ENCODE results near the gene LIPC. TPM values are rescaled to one million over a fixed set of nuclear protein-coding genes. Genes with fewer than 3 reads are reported as not detected.

Gene LIPC
- total RNA-seq, 1 donor from 2014 or later, result 0.64 TPM

DNA sequence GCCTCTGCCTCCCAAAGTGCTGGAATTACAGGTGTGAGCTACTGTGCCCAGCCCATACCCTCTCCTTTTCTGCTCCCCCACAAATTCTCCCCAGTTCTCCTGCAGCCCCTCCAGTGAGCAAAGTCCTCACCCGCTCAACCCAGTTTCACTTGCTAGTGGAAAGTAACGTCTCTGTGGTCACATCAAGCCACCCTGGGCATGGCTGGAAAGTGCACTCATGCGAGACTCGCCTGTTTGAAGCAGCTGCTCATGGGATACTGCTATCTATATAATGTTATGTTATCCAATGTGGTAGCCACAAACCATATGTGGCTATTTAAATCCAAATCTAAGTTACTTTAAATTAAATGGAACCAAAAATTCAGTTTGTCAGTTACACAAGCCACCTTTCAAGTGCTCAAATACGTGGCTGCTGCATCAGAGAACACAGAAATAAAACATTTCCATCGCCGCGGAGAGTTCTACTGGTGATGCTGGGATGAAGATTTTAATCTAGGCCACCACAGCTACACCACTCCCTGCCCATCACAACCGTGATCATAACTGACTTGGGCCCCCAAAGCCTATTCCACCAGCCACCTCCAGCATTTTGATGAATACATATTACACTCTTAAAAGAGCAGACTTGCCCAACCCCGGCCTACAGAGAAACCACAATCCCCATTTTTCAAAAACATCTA lies 119.4 kb downstream of the LIPC start:
- Histone ChIP-seq H3K4me3 (no peak overlapping the region), H3K4me1 (peaks cover 14% of the 10 kb centered on the region), H3K27ac (peak overlapping the region; percentile 69), H3K27me3 (no peaks in the 10 kb centered on the region), H3K9me3 (no peaks in the 10 kb centered on the region), H3K36me3 (no peaks in the 10 kb centered on the region)
- intact Hi-C loops (cut with DNase I), result no loop called here
- DNase-seq, result peak; percentile 30
- TF ChIP-seq, protein P1, sequence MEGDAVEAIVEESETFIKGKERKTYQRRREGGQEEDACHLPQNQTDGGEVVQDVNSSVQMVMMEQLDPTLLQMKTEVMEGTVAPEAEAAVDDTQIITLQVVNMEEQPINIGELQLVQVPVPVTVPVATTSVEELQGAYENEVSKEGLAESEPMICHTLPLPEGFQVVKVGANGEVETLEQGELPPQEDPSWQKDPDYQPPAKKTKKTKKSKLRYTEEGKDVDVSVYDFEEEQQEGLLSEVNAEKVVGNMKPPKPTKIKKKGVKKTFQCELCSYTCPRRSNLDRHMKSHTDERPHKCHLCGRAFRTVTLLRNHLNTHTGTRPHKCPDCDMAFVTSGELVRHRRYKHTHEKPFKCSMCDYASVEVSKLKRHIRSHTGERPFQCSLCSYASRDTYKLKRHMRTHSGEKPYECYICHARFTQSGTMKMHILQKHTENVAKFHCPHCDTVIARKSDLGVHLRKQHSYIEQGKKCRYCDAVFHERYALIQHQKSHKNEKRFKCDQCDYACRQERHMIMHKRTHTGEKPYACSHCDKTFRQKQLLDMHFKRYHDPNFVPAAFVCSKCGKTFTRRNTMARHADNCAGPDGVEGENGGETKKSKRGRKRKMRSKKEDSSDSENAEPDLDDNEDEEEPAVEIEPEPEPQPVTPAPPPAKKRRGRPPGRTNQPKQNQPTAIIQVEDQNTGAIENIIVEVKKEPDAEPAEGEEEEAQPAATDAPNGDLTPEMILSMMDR (IDR thresholded peaks at IDR 0.05), result no peak
- ATAC-seq, result no peak

DNA sequence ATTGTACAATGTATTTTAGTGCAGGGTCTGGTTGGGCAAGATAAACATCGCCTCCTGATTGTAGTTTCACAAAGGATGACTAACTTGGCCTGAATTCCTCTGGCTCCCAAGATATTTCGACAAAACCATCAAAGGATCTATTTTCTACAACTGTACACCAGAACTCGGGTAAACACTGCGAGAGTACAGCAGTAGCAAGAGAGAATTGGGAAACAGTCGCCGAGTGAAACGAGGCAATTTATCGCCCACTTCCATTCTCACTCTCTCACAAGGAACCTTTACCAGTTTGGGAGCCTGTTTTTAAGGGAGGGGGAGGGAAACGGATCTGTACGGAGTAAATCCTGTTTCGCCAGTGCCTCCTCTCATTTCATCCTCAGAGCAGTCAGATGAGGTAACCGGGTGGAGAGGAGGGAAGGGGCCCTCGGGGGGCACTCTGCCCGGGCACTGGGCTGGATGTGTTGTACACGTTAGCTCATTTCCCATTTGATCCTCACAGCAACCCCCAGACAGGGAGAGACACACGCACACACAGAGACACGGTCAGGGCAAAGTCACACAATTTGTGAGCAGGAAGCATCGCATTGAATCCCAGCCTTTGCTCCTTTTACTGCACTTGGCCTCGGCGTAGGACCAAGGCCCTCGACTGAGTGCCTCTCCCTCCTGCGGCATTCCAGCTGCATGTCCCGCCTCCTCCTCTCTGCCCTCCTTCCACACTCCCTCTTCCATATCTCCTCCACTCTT lies 120.1 kb downstream of the LIPC start:
- TF ChIP-seq, protein P1 (IDR thresholded peaks at IDR 0.05), result no peak
- peak overlapping the region; percentile 29 for H3K4me3 ChIP-seq
- H3K27me3 ChIP-seq, result no peaks in the 10 kb centered on the region
- intact Hi-C loops (cut with DNase I), result no loop called here
- peak overlapping the region; percentile 69 for H3K27ac ChIP-seq
- ATAC-seq, result peak; percentile 74
- peaks cover 14% of the 10 kb centered on the region for H3K4me1 ChIP-seq
- no peak for DNase-seq
- H3K9me3 ChIP-seq, result no peaks in the 10 kb centered on the region
- no peaks in the 10 kb centered on the region for H3K36me3 ChIP-seq

DNA sequence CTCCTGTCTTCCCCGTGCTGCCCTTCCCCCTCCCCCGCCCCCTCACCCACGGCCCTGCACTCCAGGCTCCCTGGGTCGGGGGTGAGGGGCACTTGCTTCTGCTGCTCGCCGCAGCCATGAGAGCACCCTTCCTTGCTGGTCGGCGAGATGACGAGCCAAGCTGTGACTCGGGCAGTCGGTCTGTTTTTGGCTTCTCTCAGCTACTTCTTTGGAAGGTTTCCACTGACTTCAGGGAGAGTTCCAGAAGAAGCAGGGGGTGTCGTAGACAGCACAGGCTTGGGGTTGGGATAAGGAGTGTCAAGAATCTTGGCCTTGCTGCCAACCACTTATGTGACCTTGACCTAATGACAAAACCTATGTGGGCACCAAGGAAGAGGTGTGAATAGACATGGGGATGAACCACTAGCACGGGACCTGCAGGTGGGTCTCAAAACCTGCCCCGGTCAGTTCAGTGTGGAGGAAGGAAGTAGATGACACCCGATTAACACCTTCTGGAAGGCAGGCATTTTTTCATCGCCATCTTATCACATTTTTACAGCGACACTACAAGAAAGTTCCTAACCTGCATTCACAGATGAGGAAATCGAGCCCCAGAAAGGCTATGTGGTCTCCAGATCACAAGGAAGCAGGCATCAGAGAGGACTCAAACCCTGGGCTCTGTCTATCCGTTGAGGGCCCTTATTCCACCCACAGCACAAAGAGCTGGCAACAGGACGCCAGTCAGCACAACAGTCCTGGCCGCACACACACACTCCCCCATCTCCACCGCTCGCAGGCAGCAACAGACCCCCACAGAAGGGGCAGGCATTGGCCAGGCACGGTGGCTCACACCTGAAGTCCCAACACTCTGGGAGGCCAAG lies 120.9 kb downstream of the LIPC start:
- H3K36me3 ChIP-seq, result no peaks in the 10 kb centered on the region
- no peaks in the 10 kb centered on the region for H3K9me3 ChIP-seq
- no peaks in the 10 kb centered on the region for H3K27me3 ChIP-seq
- peaks cover 14% of the 10 kb centered on the region for H3K4me1 ChIP-seq
- DNase-seq, result no peak
- H3K27ac ChIP-seq, result peak overlapping the region; percentile 69
- peak overlapping the region; percentile 29 for H3K4me3 ChIP-seq
- TF ChIP-seq, protein P1 (IDR thresholded peaks at IDR 0.05), result no peak
- intact Hi-C loops (cut with DNase I), result no loop called here
- no peak for ATAC-seq

DNA sequence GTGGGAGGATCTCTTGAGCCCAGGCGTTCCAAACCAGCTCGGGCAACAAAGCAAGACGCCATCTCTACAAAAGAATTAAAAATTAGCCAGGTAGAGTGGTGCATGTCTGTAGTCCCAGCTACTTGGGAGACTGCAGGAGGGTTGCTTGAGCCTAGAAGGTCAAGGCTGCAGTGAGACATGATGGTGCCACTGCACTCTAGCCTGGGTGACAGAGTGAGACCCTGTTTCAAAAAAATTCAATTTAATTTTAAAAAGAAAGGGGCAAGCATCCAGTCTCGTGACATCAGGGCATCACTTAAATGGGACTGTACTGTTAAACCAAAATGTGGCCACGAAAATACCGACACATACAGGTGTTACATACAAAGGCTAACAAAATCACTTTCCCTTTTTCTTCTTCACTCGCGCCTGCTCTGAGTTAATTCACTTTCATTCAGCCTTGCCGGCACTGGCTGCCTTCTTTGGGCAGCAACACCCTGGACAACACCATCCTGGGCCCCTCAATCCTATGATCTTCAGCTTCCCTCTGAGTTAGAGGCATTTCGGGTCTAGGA lies 121.7 kb downstream of the LIPC start:
- no peak for ATAC-seq
- Histone ChIP-seq H3K9me3 (no peaks in the 10 kb centered on the region), H3K27ac (no peak overlapping the region), H3K4me1 (peaks cover 14% of the 10 kb centered on the region), H3K36me3 (no peaks in the 10 kb centered on the region), H3K4me3 (no peak overlapping the region), H3K27me3 (no peaks in the 10 kb centered on the region)
- intact Hi-C loops (cut with DNase I), result no loop called here
- TF ChIP-seq, protein P1 (IDR thresholded peaks at IDR 0.05), result no peak
- no peak for DNase-seq

DNA sequence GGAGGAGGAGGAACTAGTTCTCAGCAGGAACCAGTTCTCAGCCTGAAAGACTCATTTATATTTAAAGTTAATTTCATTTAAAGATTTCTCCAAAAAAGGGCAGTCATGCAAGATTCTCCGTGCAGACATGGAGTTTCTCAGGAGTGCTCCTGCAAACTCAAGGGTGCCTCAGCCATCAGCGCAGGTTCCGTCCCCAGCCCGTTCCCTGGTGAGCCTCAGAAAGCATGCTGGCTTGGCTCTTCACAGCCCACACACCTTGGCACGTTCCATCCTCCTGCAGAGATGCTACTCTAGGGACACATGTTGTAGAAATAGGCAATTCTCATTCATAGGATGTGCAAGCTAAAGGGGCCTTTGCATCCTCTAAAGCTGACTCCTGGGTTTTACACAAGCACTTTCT lies 123.0 kb downstream of the LIPC start:
- DNase-seq (no peak), ATAC-seq (no peak)
- intact Hi-C loops (cut with DNase I), result no loop called here
- TF ChIP-seq, protein P1 (IDR thresholded peaks at IDR 0.05), result no peak
- no peak overlapping the region for H3K27ac ChIP-seq
- H3K4me1 ChIP-seq, result peaks cover 14% of the 10 kb centered on the region
- no peak overlapping the region for H3K4me3 ChIP-seq
- H3K36me3 ChIP-seq, result no peaks in the 10 kb centered on the region
- H3K27me3 ChIP-seq, result no peaks in the 10 kb centered on the region
- no peaks in the 10 kb centered on the region for H3K9me3 ChIP-seq

Data from upper lobe of right lung (tissue), 1 donor.